GM19025 (cell line): ENCODE measurements around the gene F8A2.
"Not testable (repeated sequence)": the region's sequence is repeated elsewhere in the genome, so short reads cannot be mapped to it uniquely, and the experiment has no call there.

Source experiments
- ATAC-seq: cut with Tn5 transposase; IDR thresholded peaks from one replicate; pipeline ENCODE4 v1.9.1; 2021; ENCODE audit warnings: mild to moderate bottlenecking, low read depth, moderate library complexity; ENCODE audit not compliant: unreplicated experiment

Gene F8A2

GRCh38 chrX:155381843-155382528, at the start of gene F8A2:
F8A2 (plus strand) TSS chrX:155382095; CDS start chrX:155382115, 20 bp downstream.
- peak; percentile 80 for ATAC-seq

- ATAC-seq, result no peak
Measured at GRCh38 chrX:155333544-155334100, 48.3 kb upstream of the F8A2 start.

GRCh38 chrX:155334486-155335336, 47.2 kb upstream of the F8A2 start, which contains the start of gene CLIC2:
CLIC2 (minus strand) TSS chrX:155334614; CDS start chrX:155334427, 187 bp downstream.
- ATAC-seq, result peak; percentile 74

GRCh38 chrX:155335337-155335712, 46.6 kb upstream of the F8A2 start:
- not testable (repeated sequence) for ATAC-seq

GRCh38 chrX:155345689-155346088, 36.2 kb upstream of the F8A2 start:
- not testable (repeated sequence) for ATAC-seq

- ATAC-seq, result not testable (repeated sequence)
Measured at GRCh38 chrX:155349448-155349847, 32.4 kb upstream of the F8A2 start.

GRCh38 chrX:155363712-155364111, 18.2 kb upstream of the F8A2 start:
- ATAC-seq, result not testable (repeated sequence)

GRCh38 chrX:155373777-155374458, 8.0 kb upstream of the F8A2 start:
- ATAC-seq, result not testable (repeated sequence)

- ATAC-seq, result not testable (repeated sequence)
Measured at GRCh38 chrX:155379802-155380201, 2.1 kb upstream of the F8A2 start.

GRCh38 chrX:155382529-155382967, 653 bp downstream of the F8A2 start:
- peak; percentile 35 for ATAC-seq

- no peak for ATAC-seq
Measured at GRCh38 chrX:155389634-155390033, 7.7 kb downstream of the F8A2 start.

GRCh38 chrX:155394747-155395276, 12.9 kb downstream of the F8A2 start:
- ATAC-seq, result not testable (repeated sequence)

GRCh38 chrX:155406429-155406828, 24.5 kb downstream of the F8A2 start:
- no peak for ATAC-seq

- ATAC-seq, result no peak
Measured at GRCh38 chrX:155417769-155418168, 35.9 kb downstream of the F8A2 start.
